T-helper 9 cell (primary cell): ENCODE data around the gene TRANK1.
"Not testable (repeated sequence)": the region's sequence is repeated elsewhere in the genome, so short reads cannot be mapped to it uniquely, and the experiment has no call there.

ENCODE experiments used
- DNase-seq: peaks from one replicate; pipeline ENCODE4 v3.0.0-alpha.2; 2020

TRANK1 gene

GRCh38 chr3:36918050-36918449 lies 26.8 kb downstream of the TRANK1 start:
- no peak for DNase-seq

GRCh38 chr3:36911990-36912804 lies 32.7 kb downstream of the TRANK1 start:
- DNase-seq, result no peak

- no peak for DNase-seq
These were observed 35.2 kb downstream of the TRANK1 start for GRCh38 chr3:36909666-36910065.

GRCh38 chr3:36909181-36909580 lies 35.7 kb downstream of the TRANK1 start:
- no peak for DNase-seq

- DNase-seq, result no peak
These were observed 36.1 kb downstream of the TRANK1 start for GRCh38 chr3:36908647-36909180.

GRCh38 chr3:36907911-36908646 lies 36.8 kb downstream of the TRANK1 start:
- peak; percentile 59 for DNase-seq

- no peak for DNase-seq
These were observed 38.2 kb downstream of the TRANK1 start for GRCh38 chr3:36906504-36907149.

GRCh38 chr3:36905545-36905944 lies 39.3 kb downstream of the TRANK1 start:
- no peak for DNase-seq

GRCh38 chr3:36904641-36905040 lies 40.2 kb downstream of the TRANK1 start:
- DNase-seq, result no peak

- DNase-seq, result not testable (repeated sequence)
These were observed 40.8 kb downstream of the TRANK1 start for GRCh38 chr3:36904065-36904464.

GRCh38 chr3:36903119-36903882 lies 41.6 kb downstream of the TRANK1 start:
- DNase-seq, result no peak

- no peak for DNase-seq
These were observed 43.3 kb downstream of the TRANK1 start for GRCh38 chr3:36901588-36901987.

GRCh38 chr3:36900474-36901443 lies 44.1 kb downstream of the TRANK1 start:
- no peak for DNase-seq

- no peak for DNase-seq
These were observed 49.1 kb downstream of the TRANK1 start for GRCh38 chr3:36895496-36896409.

- no peak for DNase-seq
These were observed 49.9 kb downstream of the TRANK1 start for GRCh38 chr3:36894914-36895313.

- DNase-seq, result no peak
These were observed 51.0 kb downstream of the TRANK1 start for GRCh38 chr3:36893826-36894225.

GRCh38 chr3:36893137-36893557 lies 51.7 kb downstream of the TRANK1 start:
- peak; percentile 13 for DNase-seq

- no peak for DNase-seq
These were observed 52.3 kb downstream of the TRANK1 start for GRCh38 chr3:36892457-36893136.

- no peak for DNase-seq
These were observed 53.1 kb downstream of the TRANK1 start for GRCh38 chr3:36891701-36892160.
